HEK293 (cell line): ENCODE data around the gene UQCC3.

Experiments
- BCL6B ChIP-seq: fragments of 450-650 bp; formaldehyde crosslinking; IDR thresholded peaks from 2 replicates; pipeline ENCODE4 v1.5.1; 2017; ENCODE audit warnings: missing biosample characterization, missing genetic modification characterization
- EGR2 ChIP-seq: fragments of 450-650 bp; formaldehyde crosslinking; IDR thresholded peaks from 2 replicates; pipeline ENCODE4 v1.5.1; 2016; ENCODE audit warnings: low read depth, missing biosample characterization, missing genetic modification characterization
- HIC1 ChIP-seq: fragments of 450-650 bp; formaldehyde crosslinking; IDR thresholded peaks from 2 replicates; pipeline ENCODE4 v1.5.1; 2016; ENCODE audit warnings: missing biosample characterization, missing genetic modification characterization
- KLF8 ChIP-seq: fragments of 450-650 bp; formaldehyde crosslinking; IDR thresholded peaks from 2 replicates; pipeline ENCODE4 v1.5.1; 2016; ENCODE audit warnings: missing biosample characterization, missing genetic modification characterization
- OVOL3 ChIP-seq: fragments of 450-650 bp; formaldehyde crosslinking; IDR thresholded peaks from 2 replicates; pipeline ENCODE4 v1.5.1; 2016; ENCODE audit warnings: missing biosample characterization, missing genetic modification characterization
- PATZ1 ChIP-seq: fragments of 450-650 bp; formaldehyde crosslinking; IDR thresholded peaks from 2 replicates; pipeline ENCODE4 v1.5.1; 2016; ENCODE audit warnings: missing biosample characterization, missing genetic modification characterization
- SP2 ChIP-seq: fragments of 450-650 bp; formaldehyde crosslinking; IDR thresholded peaks from 2 replicates; pipeline ENCODE4 v1.5.1; 2016; ENCODE audit warnings: missing biosample characterization, missing genetic modification characterization
- SP7 ChIP-seq: fragments of 450-650 bp; formaldehyde crosslinking; IDR thresholded peaks from 2 replicates; pipeline ENCODE4 v1.5.1; 2016; ENCODE audit warnings: missing biosample characterization, missing genetic modification characterization
- WT1 ChIP-seq: fragments of 450-650 bp; formaldehyde crosslinking; IDR thresholded peaks from 2 replicates; pipeline ENCODE4 v1.5.1; 2016; ENCODE audit warnings: missing biosample characterization, missing genetic modification characterization
- ZBTB17 ChIP-seq: fragments of 450-650 bp; formaldehyde crosslinking; IDR thresholded peaks from 2 replicates; pipeline ENCODE4 v1.5.1; 2016; ENCODE audit warnings: missing biosample characterization, missing genetic modification characterization
- ZBTB48 ChIP-seq: fragments of 450-650 bp; formaldehyde crosslinking; IDR thresholded peaks from 2 replicates; pipeline ENCODE4 v1.5.1; 2016; ENCODE audit warnings: missing biosample characterization, missing genetic modification characterization
- ZBTB6 ChIP-seq: fragments of 450-650 bp; formaldehyde crosslinking; IDR thresholded peaks from 2 replicates; pipeline ENCODE4 v1.5.1; 2017; ENCODE audit warnings: missing biosample characterization, missing genetic modification characterization
- ZEB2 ChIP-seq: fragments of 450-650 bp; formaldehyde crosslinking; IDR thresholded peaks from 2 replicates; pipeline ENCODE4 v1.5.1; 2016; ENCODE audit warnings: missing biosample characterization, missing genetic modification characterization
- ZFP37 ChIP-seq: fragments of 450-650 bp; formaldehyde crosslinking; IDR thresholded peaks from 2 replicates; pipeline ENCODE4 v1.5.1; 2016; ENCODE audit warnings: missing biosample characterization, missing genetic modification characterization
- ZFP69B ChIP-seq: fragments of 450-650 bp; formaldehyde crosslinking; IDR thresholded peaks from 2 replicates; pipeline ENCODE4 v1.5.1; 2016; ENCODE audit warnings: missing biosample characterization, missing genetic modification characterization
- ZNF18 ChIP-seq: fragments of 450-650 bp; formaldehyde crosslinking; IDR thresholded peaks from 2 replicates; pipeline ENCODE4 v1.5.1; 2016; ENCODE audit warnings: missing biosample characterization, missing genetic modification characterization
- ZNF302 ChIP-seq: fragments of 450-650 bp; formaldehyde crosslinking; IDR thresholded peaks from 2 replicates; pipeline ENCODE4 v1.5.1; 2016; ENCODE audit warnings: missing biosample characterization, missing genetic modification characterization, low read depth
- ZNF335 ChIP-seq: fragments of 450-650 bp; formaldehyde crosslinking; conservative IDR thresholded peaks from 2 replicates; pipeline ENCODE4 v1.5.1; 2016; ENCODE audit warnings: missing biosample characterization, missing genetic modification characterization
- ZNF366 ChIP-seq: fragments of 450-650 bp; formaldehyde crosslinking; conservative IDR thresholded peaks from 2 replicates; pipeline ENCODE4 v1.5.1; 2016; ENCODE audit warnings: missing biosample characterization, missing genetic modification characterization
- ZNF426 ChIP-seq: fragments of 450-650 bp; formaldehyde crosslinking; IDR thresholded peaks from 2 replicates; pipeline ENCODE4 v1.5.1; 2017; ENCODE audit warnings: missing biosample characterization, missing genetic modification characterization, mild to moderate bottlenecking, inconsistent platforms, moderate library complexity
- ZNF530 ChIP-seq: fragments of 450-650 bp; formaldehyde crosslinking; IDR thresholded peaks from 2 replicates; pipeline ENCODE4 v1.5.1; 2016; ENCODE audit warnings: low read depth, missing biosample characterization, missing genetic modification characterization
- ZNF580 ChIP-seq: fragments of 450-650 bp; formaldehyde crosslinking; IDR thresholded peaks from 2 replicates; pipeline ENCODE4 v1.5.1; 2016; ENCODE audit warnings: missing biosample characterization, missing genetic modification characterization
- ZNF76 ChIP-seq: fragments of 450-650 bp; formaldehyde crosslinking; IDR thresholded peaks from 2 replicates; pipeline ENCODE4; 2016; ENCODE audit warnings: low read depth, missing biosample characterization, missing genetic modification characterization, borderline replicate concordance
- ZXDB ChIP-seq: fragments of 450-650 bp; formaldehyde crosslinking; IDR thresholded peaks from 2 replicates; pipeline ENCODE4 v1.5.1; 2016; ENCODE audit warnings: missing biosample characterization, missing genetic modification characterization
- TF ChIP-seq, protein P1 (sequence below): fragments of 450-650 bp; formaldehyde crosslinking; optimal IDR thresholded peaks from 2 replicates; pipeline ENCODE3; 2016; ENCODE audit warnings: missing biosample characterization, mild to moderate bottlenecking, missing genetic modification characterization
- TF ChIP-seq, protein P2 (sequence below): fragments of 450-650 bp; formaldehyde crosslinking; IDR thresholded peaks from 2 replicates; pipeline ENCODE4 v1.5.1; 2017; ENCODE audit warnings: missing biosample characterization, missing genetic modification characterization

UQCC3 gene

GRCh38 chr11:62678770-62679696 is 7.6 kb downstream of the UQCC3 start, which contains the start of gene UBXN1 (continued):
- TF ChIP-seq ZNF302 (tag by site-specific recombination): no peak
- TF ChIP-seq WT1 (tag by site-specific recombination): no peak
- TF ChIP-seq ZXDB (tag by site-specific recombination): peak; percentile 73
- TF ChIP-seq, protein P1, sequence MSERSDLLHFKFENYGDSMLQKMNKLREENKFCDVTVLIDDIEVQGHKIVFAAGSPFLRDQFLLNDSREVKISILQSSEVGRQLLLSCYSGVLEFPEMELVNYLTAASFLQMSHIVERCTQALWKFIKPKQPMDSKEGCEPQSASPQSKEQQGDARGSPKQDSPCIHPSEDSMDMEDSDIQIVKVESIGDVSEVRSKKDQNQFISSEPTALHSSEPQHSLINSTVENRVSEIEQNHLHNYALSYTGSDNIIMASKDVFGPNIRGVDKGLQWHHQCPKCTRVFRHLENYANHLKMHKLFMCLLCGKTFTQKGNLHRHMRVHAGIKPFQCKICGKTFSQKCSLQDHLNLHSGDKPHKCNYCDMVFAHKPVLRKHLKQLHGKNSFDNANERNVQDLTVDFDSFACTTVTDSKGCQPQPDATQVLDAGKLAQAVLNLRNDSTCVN (tag by site-specific recombination): peak; percentile 68
- TF ChIP-seq ZFP37 (tag by site-specific recombination): 0 out of 2 replicates have a peak, but pooled peaks have one; percentile 52
- no peak for TF ChIP-seq ZNF426 (tag by site-specific recombination)
- peak; percentile 42; the same call in 1 of the 2 replicates for TF ChIP-seq PATZ1 (tag by site-specific recombination)
- TF ChIP-seq ZNF366 (tag by site-specific recombination): no peak
- peak; percentile 78 for TF ChIP-seq ZBTB17 (tag by site-specific recombination)
- peak; percentile 96 for TF ChIP-seq ZNF18
- peak; percentile 71 for TF ChIP-seq SP7 (tag by site-specific recombination)
- TF ChIP-seq ZNF335 (tag by site-specific recombination): peak; percentile 66
- TF ChIP-seq KLF8 (tag by site-specific recombination): peak; percentile 82
- TF ChIP-seq ZNF530 (tag by site-specific recombination): no peak
- TF ChIP-seq ZBTB48: peak; percentile 76
- TF ChIP-seq, protein P2, sequence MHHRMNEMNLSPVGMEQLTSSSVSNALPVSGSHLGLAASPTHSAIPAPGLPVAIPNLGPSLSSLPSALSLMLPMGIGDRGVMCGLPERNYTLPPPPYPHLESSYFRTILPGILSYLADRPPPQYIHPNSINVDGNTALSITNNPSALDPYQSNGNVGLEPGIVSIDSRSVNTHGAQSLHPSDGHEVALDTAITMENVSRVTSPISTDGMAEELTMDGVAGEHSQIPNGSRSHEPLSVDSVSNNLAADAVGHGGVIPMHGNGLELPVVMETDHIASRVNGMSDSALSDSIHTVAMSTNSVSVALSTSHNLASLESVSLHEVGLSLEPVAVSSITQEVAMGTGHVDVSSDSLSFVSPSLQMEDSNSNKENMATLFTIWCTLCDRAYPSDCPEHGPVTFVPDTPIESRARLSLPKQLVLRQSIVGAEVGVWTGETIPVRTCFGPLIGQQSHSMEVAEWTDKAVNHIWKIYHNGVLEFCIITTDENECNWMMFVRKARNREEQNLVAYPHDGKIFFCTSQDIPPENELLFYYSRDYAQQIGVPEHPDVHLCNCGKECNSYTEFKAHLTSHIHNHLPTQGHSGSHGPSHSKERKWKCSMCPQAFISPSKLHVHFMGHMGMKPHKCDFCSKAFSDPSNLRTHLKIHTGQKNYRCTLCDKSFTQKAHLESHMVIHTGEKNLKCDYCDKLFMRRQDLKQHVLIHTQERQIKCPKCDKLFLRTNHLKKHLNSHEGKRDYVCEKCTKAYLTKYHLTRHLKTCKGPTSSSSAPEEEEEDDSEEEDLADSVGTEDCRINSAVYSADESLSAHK (tag by site-specific recombination): no peak
- peak; percentile 91 for TF ChIP-seq EGR2 (tag by site-specific recombination)
- TF ChIP-seq ZFP69B (tag by site-specific recombination): no peak
- TF ChIP-seq ZEB2 (tag by site-specific recombination): peak; percentile 56; the same call in 1 of the 2 replicates
- TF ChIP-seq ZBTB6 (tag by site-specific recombination): peak; percentile 87
- no peak for TF ChIP-seq BCL6B
- TF ChIP-seq SP2 (tag by site-specific recombination): peak; percentile 84
- peak; percentile 40; the same call in 1 of the 2 replicates for TF ChIP-seq ZNF580 (tag by site-specific recombination)
- TF ChIP-seq ZNF76 (tag by site-specific recombination): peak; percentile 73; the same call in 1 of the 2 replicates
- TF ChIP-seq OVOL3 (tag by site-specific recombination): no peak
- TF ChIP-seq HIC1: peak; percentile 83
